ENCODE results near the gene CAMTA1.
"Not testable (repeated sequence)": the region's sequence is repeated elsewhere in the genome, so short reads cannot be mapped to it uniquely, and the experiment has no call there.

Gene CAMTA1

DNA sequence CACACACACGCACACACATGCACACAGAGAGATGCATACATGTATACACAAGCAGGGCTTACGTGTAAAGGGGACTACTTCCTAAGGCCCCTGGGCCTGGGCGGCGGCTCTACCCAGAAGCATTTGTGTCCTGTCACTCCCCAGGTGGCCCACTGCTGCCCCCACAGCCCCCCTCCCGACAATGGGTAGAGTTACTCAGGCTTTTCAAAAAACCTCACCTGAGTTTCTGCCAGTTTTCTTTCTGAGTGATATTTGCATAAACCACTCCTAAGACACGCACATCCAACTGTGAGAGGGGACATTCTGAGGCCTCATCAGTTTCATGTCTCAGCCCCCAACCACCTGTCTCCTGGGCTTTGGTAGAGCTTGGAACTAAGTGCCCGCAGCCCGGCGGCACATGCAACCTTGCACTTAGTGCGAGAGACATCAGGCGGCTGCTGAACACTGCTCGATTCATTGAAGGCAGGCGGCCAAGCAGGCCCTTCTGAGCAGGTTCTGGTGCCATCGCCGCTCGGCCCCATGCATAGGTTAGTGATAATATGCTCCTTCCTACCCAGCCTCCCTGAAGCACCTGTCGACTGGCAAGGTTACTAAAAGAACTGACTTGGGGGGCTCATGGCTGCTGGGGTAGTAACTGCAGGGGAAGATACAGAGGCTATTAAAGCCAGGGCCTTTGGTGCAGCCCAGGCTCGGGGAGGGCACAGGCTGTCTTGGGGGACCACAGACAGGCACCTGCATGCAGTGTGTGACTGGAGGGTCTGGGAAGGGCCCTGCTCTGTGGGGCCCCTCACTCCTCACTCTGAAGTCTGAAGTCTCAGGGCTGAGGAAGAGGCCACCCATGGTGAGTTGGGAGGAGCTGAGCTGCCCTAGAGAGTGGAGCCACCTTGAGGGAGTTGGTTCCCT is 621.6 kb downstream of the CAMTA1 start:
- DNase-seq: no peak

DNA sequence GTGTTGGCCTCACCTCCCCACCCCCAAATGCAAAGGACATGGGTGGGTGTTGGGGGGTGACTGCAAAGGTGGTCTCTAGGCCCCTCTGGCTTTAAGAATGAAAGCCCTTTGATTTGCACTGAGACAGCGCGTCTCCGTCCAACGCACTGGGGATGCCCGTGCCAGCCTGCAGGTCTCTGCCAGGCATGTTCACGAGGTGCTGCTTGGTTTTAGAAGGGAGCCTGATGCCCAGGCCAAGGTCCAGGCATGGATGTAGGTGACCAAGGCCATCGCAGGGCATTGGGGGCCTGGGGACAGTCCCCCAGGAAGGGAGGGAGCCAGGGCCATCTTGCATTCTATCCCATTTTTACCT is 622.3 kb downstream of the CAMTA1 start:
- no peak for DNase-seq

DNA sequence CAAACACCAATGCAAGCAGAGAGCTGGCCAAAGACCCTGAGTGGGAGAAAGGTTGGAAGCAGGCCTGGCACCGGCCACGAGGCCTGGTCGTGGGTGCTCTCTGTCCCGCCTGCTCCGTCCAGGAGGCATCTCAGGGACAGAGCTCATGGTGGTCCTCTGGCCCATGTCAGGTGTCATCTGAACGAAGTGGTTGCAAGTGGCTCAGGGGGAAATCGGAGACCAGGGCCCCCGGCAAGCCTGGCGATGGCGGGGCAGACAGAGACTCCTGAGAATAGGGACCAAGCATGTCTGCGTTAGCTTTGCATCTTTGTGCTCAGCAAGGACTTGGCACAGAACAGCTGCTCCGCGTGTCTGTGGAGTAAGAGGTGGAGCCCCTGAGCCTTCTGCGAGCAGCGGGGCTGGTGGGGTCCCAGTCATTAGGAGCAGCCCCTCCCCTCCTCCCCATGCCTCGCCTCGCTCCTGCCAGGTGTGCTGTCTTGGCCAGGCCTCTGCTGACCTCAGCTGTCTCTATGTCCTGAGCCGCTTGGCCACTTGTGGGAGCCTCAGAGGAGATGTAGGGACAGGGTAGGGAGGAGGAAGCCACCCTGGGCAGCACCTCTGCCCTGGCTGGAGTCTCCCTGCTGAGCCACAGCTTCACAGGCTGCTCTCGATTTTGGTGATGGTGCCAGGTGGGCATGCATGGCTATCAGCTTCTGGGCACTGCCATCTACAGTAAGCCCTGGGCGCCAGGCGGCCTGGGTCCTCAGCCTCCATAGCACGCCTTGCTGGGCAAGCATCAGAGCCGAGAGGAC is 622.9 kb downstream of the CAMTA1 start:
- DNase-seq: no peak

DNA sequence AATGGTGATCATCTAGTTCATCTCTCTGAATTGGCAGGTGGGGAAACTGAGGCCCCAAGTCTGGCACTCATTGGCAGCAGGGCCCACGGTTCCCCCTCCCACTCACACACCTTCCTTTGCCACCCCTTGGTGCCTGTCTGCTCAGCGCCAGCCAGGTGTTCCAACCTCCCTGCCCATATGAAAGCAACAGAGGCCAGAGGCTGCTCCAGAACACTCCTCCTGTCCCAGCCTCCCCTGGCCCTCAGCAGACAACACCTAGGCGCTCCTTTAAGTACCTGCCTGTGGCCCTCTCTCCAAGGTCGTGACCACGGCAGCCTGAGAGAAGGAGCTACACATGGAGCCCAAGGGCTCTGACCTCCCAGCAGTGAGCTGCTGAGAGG is 623.5 kb downstream of the CAMTA1 start:
- no peak for DNase-seq

DNA sequence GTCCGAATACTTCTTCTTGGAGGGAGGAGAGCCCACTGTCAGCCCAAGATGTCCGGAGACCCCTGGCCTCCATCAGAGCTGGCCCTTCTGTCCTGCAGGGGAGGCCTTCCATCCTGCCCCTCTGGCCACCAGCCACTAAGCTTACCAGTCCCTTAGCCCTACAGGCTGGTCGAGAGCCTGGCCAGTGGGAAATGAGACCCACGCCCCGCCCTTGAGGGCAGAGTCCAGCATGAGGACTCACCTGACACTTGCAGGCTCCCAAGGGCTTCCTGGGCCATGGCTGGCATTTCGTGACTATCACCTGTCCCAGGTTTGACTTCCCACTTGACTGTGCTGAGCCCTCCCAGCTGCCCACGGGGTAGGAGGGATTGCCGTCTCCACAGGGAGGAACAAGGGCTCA is 624.0 kb downstream of the CAMTA1 start:
- no peak for DNase-seq

DNA sequence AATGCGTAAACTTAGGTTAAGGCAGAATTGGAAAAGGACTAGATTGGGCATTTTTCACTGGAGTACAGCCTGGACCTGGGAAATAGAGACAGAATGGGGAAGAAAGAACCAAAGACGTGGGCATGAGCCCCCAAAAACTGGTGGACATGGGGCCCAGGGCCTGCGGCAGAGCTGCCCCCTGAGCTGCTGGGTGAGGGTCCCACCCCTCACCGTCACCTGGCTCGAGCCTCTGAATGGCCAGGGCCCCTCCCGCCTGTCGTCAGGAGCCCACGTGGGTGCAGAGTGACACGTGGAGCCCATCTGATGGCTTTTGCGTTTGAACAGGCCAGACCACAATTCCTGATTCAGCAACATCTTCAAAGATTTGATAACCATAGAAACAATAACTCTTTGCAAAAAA is 624.9 kb downstream of the CAMTA1 start:
- DNase-seq: no peak

DNA sequence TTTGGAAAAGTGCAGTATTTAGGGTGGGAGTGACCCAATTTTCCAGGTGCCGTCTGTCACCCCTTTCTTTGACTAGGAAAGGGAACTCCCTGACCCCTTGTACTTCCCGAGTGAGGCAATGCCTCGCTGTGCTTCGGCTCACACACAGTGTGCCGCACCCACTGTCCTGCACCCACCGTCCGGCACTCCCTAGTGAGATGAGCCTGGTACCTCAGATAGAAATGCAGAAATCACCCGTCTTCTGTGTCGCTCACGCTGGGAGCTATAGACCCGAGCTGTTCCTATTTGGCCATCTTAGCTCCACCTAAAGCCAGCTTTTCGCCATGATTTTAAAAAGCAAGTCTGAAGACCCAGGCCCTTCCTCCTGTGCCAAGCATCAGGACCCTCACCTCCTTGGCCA is 632.4 kb downstream of the CAMTA1 start:
- not testable (repeated sequence) for DNase-seq

DNA sequence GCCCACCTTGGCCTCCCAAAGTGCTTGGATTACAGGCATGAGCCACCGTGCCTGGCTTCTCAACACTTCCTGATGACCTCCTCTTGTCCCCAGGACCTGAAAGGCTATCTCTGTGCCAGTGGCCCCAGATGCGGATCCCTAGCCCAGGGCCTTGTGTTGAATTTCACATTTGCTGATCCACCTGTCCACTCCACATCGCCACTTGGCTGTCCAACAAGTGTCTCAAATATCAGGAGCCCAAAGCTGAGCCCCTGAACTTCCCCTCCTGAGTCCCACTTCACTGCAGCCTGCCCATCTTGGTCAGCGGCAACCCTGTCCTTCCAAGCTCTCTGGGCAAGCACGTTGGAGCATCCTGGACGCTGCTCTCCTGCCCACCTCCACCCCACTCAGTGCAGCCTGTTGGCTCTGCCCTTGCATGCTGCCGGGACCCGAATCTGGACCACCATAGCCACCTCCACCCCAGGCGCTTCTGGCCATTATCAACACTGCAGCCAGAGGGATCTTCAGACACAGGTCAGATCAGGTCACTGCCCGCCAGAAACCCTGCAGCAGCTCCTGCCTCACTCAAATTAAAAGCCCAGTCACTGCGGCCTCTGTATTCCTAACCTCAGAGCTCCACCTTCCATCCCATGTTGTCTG is 633.3 kb downstream of the CAMTA1 start:
- DNase-seq: no peak

DNA sequence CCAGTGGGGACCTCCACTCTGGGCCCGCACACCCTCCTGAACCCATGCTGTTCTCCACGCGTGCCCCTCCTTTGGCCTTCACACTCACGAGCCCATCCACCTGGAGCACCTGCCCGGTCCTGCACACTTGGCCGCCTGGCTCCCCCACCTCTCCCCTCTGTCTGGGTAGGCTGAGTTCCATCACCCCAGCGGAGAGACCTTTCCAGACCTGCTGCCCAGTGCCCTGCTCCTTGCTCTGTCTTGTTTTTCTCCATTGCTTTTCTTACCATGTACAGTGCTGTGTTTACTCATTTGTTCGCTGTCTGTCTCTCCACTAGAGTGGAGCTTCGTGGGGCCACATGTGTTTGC is 634.8 kb downstream of the CAMTA1 start:
- DNase-seq: no peak

DNA sequence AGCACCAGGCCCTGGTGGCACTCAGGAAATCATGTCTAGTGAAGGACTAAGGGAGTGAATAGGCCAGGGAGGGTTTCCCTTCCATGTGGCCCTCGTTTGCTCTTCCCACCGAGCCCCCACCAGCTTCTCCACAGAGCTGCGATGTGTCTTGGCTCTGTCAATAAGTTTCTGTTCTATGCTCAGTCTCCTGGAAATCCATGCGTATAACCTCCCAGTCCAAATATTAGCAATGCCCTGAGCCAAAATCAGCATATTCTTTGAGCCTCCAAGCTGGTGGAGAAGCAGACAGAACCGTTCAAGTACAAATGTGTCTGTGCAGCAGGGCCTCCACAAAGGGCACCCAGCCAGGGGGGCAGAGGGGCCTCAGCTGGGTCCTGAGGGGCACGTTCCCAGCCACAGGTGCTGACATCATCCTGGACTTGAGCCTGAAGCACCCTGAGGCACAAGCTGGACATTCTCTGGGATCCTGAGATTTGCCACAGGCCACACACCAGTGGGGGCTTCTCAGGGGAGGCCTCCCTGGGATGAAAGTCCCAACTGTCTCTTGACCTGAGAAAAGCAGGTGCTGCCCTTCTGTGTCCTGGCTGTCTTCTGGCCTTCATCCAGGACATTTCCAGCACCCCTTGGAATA is 635.3 kb downstream of the CAMTA1 start:
- DNase-seq: no peak

DNA sequence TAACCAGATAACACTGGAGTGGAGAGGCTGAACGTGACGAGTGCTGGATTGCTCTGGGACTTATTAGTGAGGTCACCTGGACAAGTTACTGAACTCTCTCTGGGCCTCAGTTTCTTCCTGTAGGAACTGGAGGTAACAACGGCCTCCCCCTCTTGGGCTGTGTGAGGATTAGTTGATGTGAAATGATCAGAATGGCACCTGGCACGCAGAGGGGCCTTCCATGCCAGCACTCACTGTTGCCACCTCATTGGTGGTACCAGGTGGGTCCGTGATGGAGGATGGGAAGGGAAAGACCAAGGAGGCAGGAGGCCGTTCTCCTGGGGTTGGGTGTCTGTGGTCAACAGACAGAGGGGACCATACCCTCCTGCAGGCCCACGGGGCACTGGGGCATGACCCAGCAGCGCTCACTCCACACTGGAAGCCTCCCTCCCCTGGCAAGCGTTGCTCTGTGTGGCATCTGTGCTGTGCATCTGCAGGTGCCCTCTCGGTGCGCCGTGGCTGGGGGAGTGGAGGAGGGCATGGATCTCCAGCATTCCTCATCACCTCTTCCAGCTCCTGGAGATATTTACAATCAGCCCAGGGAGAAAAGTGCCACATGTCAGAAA is 636.3 kb downstream of the CAMTA1 start:
- no peak for DNase-seq

DNA sequence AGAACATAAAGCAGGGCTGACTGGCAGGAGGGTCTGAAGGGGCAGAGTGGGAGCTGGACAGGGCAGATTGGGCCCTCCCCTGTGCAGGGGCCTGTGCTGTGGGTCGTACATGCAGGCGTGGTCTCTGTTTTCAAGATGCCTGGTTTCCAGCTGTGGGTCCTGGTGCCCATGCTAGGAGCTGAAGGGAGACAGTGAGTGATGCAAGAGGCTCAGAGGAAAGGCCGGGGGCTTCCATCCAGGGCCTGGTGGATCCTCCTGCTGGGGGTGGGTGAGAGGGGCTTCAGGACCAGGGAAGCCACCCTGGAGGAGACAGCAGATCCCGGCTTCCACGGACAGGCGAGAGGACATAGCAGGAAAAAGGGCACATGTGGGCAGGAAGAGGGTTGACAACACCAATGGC is 636.8 kb downstream of the CAMTA1 start:
- DNase-seq: no peak

DNA sequence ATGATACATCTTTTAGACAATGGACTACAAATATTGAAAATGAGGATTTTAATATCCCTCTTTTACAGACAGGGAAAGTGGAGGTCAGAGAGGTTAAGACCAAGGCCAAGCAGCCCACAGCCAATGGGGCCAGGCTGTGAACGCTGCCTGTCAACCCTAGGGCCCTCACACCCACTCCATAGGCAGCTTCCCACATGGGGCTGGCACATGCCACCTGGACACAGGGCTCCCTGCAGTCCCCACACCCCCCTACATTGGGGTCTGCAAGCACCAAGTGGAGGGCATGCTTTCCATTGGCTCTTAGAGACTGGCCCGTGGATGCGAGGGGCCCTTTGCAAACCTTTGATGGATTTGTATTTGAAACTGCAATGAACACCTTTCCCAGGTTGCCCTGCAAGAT is 637.3 kb downstream of the CAMTA1 start:
- DNase-seq: no peak

DNA sequence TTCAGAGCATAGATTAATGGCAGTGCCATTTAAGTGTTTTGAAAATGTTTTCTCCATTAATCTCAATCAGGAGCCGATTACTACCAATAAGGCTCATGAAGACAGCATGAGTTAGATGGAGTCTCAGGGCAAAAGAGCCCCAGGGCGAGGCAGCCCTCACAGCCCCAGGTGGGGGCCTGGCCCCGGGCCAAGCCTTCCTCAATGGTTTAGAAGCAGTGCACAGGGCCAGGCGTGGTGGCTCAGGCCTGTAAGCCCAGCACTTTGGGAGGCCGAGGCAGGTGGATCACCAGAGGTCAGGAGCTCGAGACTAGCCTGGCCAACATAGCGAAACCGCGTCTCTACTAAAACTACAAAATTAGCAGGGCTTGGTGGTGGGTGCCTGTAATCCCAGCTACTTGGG is 637.7 kb downstream of the CAMTA1 start:
- no peak for DNase-seq

DNA sequence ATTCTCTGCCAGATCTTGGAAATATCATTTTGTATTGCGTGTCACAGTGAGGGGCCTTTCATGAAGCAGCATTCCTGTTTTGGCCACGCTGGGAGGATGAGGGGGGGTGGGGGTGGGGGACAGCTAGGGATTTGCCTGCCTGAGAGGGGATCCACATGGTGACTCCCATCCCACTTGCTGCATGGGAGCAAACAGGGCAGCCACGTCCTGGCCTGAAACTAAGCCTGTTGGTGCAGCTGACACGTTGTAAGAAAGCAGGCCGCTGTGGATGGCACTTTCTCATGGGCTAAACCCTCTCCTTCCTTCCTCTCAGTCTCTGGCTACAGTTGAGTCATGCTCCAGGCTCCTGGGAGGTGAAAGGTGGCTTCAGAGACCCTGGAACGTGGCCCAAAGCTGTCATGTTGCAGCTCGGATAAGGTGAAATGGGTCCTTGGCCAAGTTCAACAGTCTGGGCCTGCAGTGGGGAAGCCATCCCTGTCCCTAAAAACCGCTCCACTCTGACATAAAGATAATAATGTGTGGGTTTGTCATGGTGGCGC is 639.2 kb downstream of the CAMTA1 start:
- no peak for DNase-seq

DNA sequence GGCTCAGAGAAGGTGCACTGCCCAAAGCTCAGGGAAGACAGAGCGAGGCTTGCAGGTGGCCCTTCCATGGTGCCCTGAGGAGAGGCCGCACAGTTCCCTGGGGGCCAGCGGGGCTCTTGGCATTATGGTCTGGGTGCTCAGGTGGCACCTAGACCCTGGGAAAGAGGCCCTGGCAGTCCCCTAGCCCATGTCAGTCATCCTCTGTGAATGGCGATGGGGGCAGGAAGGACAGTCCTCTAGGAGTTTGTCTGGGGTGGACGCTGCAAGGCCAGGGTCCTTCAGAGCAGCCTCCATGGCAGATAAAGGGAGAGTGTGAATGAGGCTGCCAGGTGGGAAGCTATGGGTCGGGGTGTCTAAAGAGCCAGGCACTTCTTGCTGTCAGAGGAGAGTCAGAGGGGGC is 640.0 kb downstream of the CAMTA1 start:
- no peak for DNase-seq

DNA sequence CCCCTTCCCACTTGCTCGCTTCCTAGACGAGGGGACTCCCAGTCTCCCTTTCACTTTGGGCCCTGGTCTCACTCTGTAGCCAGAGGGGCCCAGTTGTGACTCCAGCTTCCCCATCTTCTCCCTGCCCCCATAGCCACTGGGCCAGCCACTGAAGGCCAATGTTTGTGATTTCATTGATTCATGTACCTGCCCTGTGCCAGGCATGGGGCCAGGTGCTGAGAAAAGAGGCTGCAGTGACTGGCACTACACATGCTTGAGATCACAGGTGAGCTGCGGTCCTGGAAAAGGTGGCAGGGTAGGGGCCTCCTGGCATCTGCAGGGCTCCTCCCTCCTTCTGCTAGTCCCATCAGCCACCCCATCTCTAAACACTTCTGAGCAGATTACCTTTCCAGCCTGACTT is 640.5 kb downstream of the CAMTA1 start:
- no peak for DNase-seq

DNA sequence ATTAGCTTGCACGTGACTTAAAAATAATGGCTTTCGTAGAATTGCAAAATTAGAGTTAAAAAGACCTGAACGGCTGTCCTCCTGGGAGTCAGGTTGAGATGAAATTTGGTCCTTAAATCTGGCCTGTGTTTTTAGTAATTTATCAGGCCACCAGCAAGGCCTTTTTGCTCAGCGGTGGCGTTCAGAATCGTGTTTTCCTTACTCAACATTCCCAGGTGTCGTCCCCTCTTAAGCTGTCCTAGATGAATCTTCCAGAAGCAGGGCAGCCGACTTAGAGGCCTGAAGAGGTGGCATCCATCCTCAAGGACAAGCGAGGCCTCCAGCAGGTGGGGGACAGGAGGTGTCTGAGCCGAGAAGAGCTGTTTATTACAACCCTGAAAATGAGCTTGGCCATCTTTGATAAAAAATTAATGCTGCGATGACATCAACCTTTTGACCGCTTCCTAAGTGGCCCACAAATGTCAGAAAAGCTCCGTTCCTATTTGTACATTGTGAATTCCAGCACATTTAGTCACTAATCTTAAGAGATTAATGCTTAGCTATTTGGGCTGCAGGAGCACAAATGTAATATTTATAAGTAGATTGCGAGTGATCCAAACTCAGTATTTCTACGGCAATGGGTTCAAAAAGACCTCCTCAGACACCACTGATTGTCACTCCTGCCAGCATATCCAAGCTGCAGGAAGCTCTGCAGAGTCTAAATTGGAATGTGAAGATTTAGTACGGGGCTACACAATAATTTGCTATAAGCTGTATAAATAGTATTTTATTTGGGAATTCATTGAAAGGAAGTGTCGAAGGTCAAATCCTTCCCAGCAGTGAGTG is 641.7 kb downstream of the CAMTA1 start:
- no peak for DNase-seq

DNA sequence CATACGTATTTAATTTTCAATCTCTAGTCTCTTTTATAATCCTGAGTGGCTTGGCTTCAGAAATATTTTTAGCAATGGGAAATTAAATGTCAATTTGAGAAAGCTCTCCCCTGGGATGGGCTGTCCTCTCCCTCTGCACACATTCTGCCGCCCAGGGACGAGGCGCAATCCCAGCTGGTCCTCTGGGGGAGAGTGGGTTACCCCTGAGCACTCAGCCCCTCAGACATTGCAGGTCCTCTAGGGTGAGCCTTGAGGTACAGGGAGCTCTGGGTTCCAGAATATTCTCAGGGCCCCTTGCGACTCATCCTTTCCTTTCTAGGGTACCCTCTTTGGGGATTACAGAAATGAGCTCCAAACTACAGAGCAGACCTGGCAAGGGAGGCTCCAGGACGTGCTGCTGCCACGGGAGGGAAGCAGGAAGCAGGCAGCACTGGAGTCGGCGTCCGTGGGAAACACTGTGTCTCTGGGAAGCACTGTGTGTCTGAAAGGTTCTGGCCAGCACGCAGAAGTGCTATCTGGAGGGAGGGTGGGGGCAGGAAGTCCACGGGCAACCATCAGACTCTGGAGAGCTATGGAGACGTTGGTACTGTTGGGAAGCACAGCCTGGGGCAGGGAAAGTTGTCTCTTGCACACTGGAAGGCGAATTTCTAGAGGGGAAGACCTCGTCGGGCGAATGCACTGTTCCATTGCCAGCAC is 642.5 kb downstream of the CAMTA1 start:
- no peak for DNase-seq

DNA sequence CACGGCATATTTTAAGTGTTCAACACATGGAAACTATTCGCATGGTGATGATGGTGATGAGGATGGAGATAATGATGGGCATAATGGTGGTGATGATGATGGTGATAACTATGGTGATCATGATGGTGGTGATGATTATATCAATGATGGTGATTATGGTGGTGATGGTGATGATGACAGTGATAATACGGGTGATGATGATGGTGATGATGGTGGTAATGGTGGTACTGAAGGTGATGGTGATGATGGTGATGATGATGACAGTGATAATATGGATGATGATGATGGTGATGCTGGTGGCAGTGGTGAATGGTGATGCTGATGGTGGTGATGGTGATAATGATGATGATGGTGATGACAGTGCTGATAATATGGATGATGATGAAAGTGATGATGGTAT is 644.0 kb downstream of the CAMTA1 start:
- DNase-seq: no peak

DNA sequence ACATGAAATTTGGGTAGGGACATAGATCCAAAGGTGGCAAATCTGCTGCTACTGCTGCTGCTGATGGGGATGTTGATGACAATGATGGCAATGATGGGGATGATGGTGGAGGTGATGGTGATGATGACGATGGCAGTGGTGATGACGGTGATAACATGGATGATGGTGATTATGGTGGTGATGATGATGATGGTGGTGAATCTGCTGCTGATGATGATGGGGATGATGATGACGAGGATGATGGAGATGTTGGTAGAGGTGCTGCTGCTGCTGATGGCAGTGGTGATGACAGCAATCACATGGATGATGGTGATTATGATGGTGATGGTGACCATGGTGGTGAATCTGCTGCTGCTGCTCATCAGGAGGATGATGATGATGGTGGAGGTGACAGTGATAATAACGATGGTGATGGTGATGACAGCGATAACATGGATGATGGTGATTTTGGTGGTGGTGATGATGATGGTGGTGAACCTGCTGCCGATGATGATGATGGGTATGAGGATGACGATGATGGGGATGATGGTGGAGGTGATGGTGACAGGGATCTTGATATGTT is 644.9 kb downstream of the CAMTA1 start:
- no peak for DNase-seq

All from GF-D8 (cell line).